Motor neuron (in vitro differentiated cells): ENCODE measurements around the gene MAN1A2. TPM values are rescaled to one million over a fixed set of nuclear protein-coding genes. Genes with fewer than 3 reads are reported as not detected.

Experiments used
- ATAC-seq, 8 experiments: fragments of 200-7000 bp; cut with Tn5 transposase; replicated peaks in 6 of 8; 2 replicates each; pipeline ENCODE4 v1.8.0; 2021; ENCODE audit warnings: mild to moderate bottlenecking in 8 of 8, moderate library complexity in 8 of 8
- H3K27ac ChIP-seq, 2 donors: fragments of 250-450 bp; sonication (Bioruptor Pico); 2 replicates each; pipeline ENCODE4 v1.9.0; 2021; ENCODE audit warnings: antibody characterized with exemption in 2 of 2, mild to moderate bottlenecking in 2 of 2, moderate library complexity in 1 of 2
- H3K4me1 ChIP-seq, 2 donors: fragments of 250-450 bp; sonication (Bioruptor Pico); replicated peaks in 1 of 2; 2 replicates each; pipeline ENCODE4 v1.6.1; 2021; ENCODE audit warnings: antibody characterized with exemption in 2 of 2, mild to moderate bottlenecking in 2 of 2, moderate library complexity in 1 of 2
- H3K4me3 ChIP-seq, 5 donors: fragments of 250-450 bp; sonication (Bioruptor Pico); 2 replicates each; pipeline ENCODE4 v1.9.0; 2021; ENCODE audit warnings: antibody characterized with exemption in 5 of 5, mild to moderate bottlenecking in 5 of 5, moderate library complexity in 4 of 5
- WGBS, 10 experiments: fragments of 450-650 bp; shearing (Covaris generic); methylation state at CpG; one replicate each; pipeline ENCODE4 v1.0.0; 2022; 5-methylcytosine and 5-hydroxymethylcytosine counted together
- in situ Hi-C, 9 experiments: fragments of 400-800 bp; cut with MboI; loops; one replicate each; pipeline ENCODE4 v1.15.0; 2021; ENCODE audit warnings: low sequenced_read_pairs in 9 of 9, low pct_unique_long_range_greater_than_20kb in 2 of 9; ENCODE audit not compliant: unreplicated experiment in 9 of 9
- total RNA-seq, 8 experiments: library from RNA; unstranded; fragments of 300-600 nt; gene quantifications; 2 replicates each; pipeline versions ENCODE4 v1.2.3 to v1.2.4, GENCODE V29; 2022

The MAN1A2 gene
- total RNA-seq, 8 experiments from 2014 or later = 33.3 to 57.9 (median 41.1) TPM

DNA sequence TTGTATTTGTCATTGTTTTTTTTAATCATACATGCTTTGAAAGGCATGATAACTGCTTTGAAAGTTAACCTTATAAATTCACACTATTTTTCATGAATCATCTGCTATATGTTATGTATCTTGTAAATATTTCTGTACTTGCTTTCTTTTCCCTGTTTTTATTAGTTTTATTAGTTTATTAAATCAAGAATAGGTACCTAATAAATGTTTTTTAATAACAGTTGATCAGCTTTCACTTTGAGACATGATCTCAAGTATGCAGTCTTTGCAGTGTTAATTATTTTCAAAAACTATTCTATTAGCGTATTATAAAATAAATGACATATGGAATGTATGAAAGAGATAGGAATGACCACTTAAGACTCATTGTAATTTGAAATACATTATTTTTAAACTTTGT, 127.8 kb downstream of the MAN1A2 start:
- 88 to 100% (median 100%) methylated on average over 1 of the region's 1 CpG; no CpG with 5 or more reads in 1 of the 10 experiments for WGBS, 10 experiments
- no peak for ATAC-seq
- Histone ChIP-seq H3K4me1 (no peaks in the 10 kb centered on the region), H3K27ac (no peak overlapping the region), H3K4me3 (no peak overlapping the region)
- in situ Hi-C loops = loop anchor here in 1 of 9 experiments (25.0 kb wide), 1 partner anchor 108 kb away; no protein-coding TSS in a partner anchor

DNA sequence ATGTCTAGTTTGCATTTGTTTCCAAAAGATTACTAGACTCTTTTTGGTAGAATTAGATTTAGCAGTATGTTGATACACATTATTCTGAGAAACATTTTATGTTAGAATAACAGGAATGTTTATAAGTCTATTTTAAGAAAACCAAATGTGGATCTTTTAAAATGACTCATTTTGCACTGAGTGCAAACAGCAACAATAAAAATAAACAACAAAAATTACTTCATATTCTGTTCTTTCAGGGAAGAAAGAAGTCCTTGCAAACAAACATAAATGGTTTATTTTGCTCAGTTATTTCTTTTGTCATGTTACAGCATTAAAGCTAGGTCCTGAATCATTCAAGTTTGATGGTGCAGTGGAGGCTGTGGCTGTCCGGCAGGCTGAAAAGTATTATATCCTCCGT, 131.8 kb downstream of the MAN1A2 start:
- ATAC-seq = no peak
- WGBS, 10 experiments = 85 to 100% (median 96%) methylated on average over 1 to 2 of the region's 2 CpGs
- no peaks in the 10 kb centered on the region for H3K4me1 ChIP-seq
- no peak overlapping the region for H3K27ac ChIP-seq
- H3K4me3 ChIP-seq = no peak overlapping the region
- in situ Hi-C loops = loop anchor here in 1 of 9 experiments (25.0 kb wide), 1 partner anchor 112 kb away; no protein-coding TSS in a partner anchor

DNA sequence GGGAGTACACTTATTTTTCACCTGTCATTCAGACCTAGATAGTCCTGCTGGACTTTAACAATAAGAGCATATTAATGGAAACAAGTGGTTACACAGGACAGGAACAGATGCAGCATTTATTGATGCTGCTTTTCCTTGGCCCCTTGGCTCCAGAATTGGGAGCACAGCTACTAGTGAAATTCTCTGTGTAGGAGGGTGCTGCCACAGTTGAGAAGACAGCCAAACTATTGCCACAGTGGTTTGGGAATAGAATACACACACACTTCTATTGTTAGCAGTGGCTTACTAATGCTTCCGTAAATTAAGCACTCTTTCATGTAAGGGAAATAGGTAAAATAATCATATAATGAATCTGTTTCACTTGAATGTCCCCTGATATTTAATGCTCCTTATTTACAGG, 133.3 kb downstream of the MAN1A2 start:
- WGBS, 10 experiments = 89 to 100% (median 100%) methylated on average over 1 of the region's 1 CpG; no CpG with 5 or more reads in 3 of the 10 experiments
- Histone ChIP-seq H3K4me1 (no peaks in the 10 kb centered on the region), H3K27ac (no peak overlapping the region), H3K4me3 (no peak overlapping the region)
- no peak for ATAC-seq
- in situ Hi-C loops = loop anchor here in 3 of 9 experiments (25.0 kb wide), 3 partner anchors 262 to 412 kb away; no protein-coding TSS in a partner anchor

DNA sequence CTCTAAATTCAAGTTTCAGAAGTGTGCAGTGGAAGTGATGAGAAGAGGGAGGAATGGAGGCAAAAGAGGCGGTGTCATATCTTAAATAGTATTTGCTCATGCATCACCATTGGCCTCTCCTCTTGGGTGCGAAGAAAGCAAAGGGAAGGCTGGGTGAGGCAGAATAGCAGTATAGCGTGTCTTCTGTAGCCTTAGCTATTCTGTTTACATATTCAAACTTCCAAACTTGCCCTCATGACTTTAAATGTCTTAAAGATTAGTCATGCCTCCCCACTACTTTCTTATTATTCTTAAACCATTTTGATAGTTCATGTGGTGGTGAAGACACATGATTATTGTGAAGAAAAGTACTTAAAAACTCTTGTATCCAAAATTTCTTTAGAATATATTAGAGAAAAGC, 134.0 kb downstream of the MAN1A2 start:
- H3K4me3 ChIP-seq = no peak overlapping the region
- no peak overlapping the region for H3K27ac ChIP-seq
- no peaks in the 10 kb centered on the region for H3K4me1 ChIP-seq
- peak in 3 of 8 experiments; percentile 27 to 100 (median 99) for ATAC-seq
- WGBS, 10 experiments = 91 to 100% (median 96%) methylated on average over 1 to 3 of the region's 3 CpGs; no CpG with 5 or more reads in 5 of the 10 experiments
- in situ Hi-C loops = loop anchor here in 3 of 9 experiments (25.0 kb wide), 3 partner anchors 261 to 411 kb away; no protein-coding TSS in a partner anchor

DNA sequence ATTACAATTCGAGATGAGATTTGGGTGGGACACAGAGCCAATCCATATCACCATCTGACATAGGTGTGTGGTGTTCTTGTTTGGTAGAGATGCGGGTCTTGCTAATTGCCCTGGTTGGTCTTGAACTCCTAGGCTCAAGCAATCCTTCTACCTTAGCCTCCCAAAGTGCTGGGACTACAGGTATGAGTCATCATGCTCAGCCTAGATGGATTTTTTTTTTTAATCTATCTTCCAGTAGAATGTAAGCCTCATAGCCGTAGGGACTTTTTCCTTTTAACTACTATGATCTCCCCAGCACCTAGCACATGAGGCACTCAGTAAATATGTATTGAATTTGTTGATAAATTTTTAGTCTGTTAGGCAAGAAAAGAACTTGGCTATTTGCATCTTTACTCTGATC, 144.0 kb downstream of the MAN1A2 start:
- Histone ChIP-seq H3K4me1 (no peaks in the 10 kb centered on the region), H3K27ac (no peak overlapping the region), H3K4me3 (no peak overlapping the region)
- 82 to 100% (median 100%) methylated on average over 1 to 3 of the region's 3 CpGs; no CpG with 5 or more reads in 2 of the 10 experiments for WGBS, 10 experiments
- ATAC-seq = no peak
- in situ Hi-C loops = loop anchor here in 3 of 9 experiments (25.0 kb wide), 3 partner anchors 251 to 401 kb away; no protein-coding TSS in a partner anchor

DNA sequence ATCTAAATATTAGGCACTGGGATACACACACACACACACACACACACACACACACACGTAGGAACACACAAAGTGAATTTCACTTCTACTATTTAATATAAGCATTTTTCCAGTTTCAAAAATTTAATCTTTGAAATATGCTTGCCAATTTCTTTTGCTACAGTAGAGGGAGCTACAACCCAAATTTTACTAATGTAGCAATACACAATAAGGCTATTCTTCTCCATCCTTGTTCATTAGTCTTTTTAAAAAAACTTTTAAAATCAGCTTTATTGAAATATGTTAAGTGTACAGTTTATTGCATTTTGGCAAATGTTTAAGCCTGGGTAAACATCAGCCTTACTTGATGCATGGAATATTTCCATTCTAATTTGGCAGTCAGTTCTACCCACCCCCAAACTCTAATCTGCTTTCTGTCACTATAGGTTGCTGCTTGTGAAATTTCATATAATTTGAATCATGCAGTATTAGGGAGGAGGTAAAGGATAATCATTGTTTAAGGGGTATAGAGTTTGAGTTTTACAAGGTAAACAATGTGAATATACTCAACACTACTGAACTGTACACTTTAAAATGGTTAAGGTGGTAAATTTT, 145.6 kb downstream of the MAN1A2 start:
- no peak overlapping the region for H3K4me3 ChIP-seq
- ATAC-seq = peak in 3 of 8 experiments; percentile 20 to 78 (median 33)
- H3K4me1 ChIP-seq = no peaks in the 10 kb centered on the region
- 0 to 50% (median 0%) methylated on average over 1 of the region's 1 CpG for WGBS, 10 experiments
- in situ Hi-C loops = loop anchor here in 3 of 9 experiments (25.0 kb wide), 3 partner anchors 249 to 399 kb away; no protein-coding TSS in a partner anchor
- H3K27ac ChIP-seq = no peak overlapping the region

DNA sequence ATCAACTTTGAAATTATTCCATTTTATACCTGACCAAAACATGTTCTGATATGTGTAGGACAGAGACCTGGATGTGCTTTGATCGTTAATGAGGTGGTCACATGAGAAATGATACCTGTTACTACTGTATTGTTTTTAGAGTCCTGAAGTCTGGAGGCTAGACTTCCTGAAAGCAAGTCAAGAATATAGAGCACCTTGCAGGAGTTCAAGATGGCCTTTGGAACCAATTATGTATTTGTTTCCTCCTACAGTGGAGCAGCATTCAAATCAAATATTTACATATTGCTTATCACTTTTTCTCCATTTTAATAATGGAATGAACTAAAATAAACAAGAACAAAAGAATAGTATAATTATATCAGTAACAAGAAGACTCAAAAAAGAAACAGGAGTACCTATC, 155.9 kb downstream of the MAN1A2 start:
- WGBS, 10 experiments = 70 to 100% (median 100%) methylated on average over 1 of the region's 1 CpG; no CpG with 5 or more reads in 2 of the 10 experiments
- in situ Hi-C loops = loop anchor here in 3 of 9 experiments (10.0 to 25.0 kb wide), 4 partner anchors 152 to 389 kb away; no protein-coding TSS in a partner anchor
- ATAC-seq = no peak
- Histone ChIP-seq H3K27ac (no peak overlapping the region), H3K4me3 (no peak overlapping the region), H3K4me1 (no peaks in the 10 kb centered on the region)

DNA sequence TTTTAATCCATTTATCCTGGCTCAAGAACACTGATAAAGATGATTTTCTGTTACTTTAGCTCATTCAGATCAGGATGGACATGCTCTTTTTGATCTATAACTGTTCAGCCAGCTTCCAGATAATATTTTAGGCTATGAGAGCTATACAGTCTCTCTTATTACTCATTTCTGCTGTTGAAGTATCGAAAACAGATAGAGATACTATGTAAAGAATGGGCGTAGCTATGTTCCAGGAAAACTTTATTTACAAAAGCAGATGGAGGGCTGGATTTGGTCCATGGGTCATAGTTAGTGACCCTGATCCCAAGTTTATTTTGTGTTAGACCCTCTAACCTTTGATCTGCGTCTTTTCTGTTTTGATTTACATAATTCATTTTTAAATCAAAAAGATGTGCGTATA, 159.8 kb downstream of the MAN1A2 start:
- ATAC-seq = no peak
- H3K4me1 ChIP-seq = no peaks in the 10 kb centered on the region
- no peak overlapping the region for H3K4me3 ChIP-seq
- in situ Hi-C loops = loop anchor here in 4 of 9 experiments (10.0 to 25.0 kb wide), 4 partner anchors 135 to 235 kb away; no protein-coding TSS in a partner anchor
- no peak overlapping the region for H3K27ac ChIP-seq
- 35 to 100% (median 91%) methylated on average over 1 to 4 of the region's 4 CpGs for WGBS, 10 experiments

DNA sequence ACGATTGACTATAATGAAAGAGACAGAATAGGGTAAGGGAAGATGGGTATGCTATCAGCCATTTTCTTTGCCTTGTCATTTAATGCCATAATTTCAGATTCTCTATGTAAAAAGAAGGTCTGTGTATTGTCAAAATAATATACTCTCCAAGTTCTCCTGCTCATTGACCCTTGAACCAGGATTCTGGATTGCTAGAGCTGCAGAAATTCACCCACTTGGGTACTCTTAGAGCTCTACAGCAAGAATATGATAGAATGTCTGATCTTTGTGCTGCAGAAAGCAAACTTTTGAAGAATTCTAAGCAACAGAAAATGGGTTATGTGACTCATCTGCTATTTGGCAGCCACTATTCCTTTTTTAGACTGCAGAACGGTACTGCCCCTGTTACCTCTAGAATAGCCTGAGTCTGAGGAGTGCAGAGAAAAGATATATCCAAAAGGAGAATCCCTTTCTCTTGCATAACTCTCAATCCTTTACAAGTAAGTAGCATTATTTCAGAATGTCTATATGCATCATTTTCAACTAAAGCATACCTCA, 160.4 kb downstream of the MAN1A2 start:
- ATAC-seq = peak in 2 of 8 experiments; percentile 23 to 46
- Histone ChIP-seq H3K4me1 (no peaks in the 10 kb centered on the region), H3K4me3 (no peak overlapping the region), H3K27ac (no peak overlapping the region)
- 33 to 100% (median 83%) methylated on average over 1 to 2 of the region's 2 CpGs for WGBS, 10 experiments
- in situ Hi-C loops = loop anchor here in 4 of 9 experiments (10.0 to 25.0 kb wide), 4 partner anchors 135 to 235 kb away; no protein-coding TSS in a partner anchor

DNA sequence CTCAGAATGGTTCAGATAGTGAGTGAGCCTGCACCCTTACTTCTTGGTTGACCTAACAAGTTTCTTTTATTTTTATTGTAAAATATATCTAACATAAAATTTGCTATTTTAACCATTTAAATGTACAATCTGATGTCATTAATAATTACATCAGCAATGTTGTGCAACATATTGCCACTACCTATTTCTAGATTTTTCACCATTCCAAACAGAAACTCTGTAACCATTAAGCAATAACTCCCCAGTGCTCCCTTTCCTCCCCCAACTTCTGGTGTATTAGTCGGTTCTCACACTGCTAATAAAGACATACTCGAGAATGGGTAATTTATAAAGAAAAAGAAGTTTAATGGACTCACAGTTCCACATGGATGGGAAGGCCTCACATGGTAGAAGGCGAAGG, 162.4 kb downstream of the MAN1A2 start:
- H3K27ac ChIP-seq = no peak overlapping the region
- H3K4me3 ChIP-seq = no peak overlapping the region
- no peaks in the 10 kb centered on the region for H3K4me1 ChIP-seq
- ATAC-seq = no peak
- in situ Hi-C loops = loop anchor here in 4 of 9 experiments (10.0 to 25.0 kb wide), 4 partner anchors 133 to 233 kb away; no protein-coding TSS in a partner anchor
- 82 to 100% (median 93%) methylated on average over 1 to 3 of the region's 3 CpGs for WGBS, 10 experiments

DNA sequence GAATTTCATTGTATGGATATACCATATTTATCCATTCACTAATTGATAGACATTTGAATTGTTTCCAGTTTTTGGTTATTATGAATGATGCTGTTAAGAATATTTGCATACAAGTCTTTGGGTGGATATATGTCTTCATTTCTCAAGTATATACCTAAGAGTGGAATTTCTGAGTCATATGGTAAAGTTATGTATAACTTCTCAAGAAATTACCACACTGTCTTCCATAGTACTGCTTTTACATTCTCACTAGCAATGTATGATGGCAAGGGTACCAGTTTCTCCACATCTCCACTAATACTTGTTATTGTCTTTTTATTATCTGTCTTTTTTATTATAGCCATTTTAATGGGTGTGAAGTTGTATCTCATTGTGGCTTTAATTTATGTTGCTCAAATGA, 164.0 kb downstream of the MAN1A2 start:
- peak in 1 of 8 experiments; percentile 34 for ATAC-seq
- no peak overlapping the region for H3K4me3 ChIP-seq
- H3K27ac ChIP-seq = no peak overlapping the region
- H3K4me1 ChIP-seq = no peaks in the 10 kb centered on the region
- in situ Hi-C loops = loop anchor here in 4 of 9 experiments (25.0 kb wide), 3 partner anchors 131 to 231 kb away; no protein-coding TSS in a partner anchor

DNA sequence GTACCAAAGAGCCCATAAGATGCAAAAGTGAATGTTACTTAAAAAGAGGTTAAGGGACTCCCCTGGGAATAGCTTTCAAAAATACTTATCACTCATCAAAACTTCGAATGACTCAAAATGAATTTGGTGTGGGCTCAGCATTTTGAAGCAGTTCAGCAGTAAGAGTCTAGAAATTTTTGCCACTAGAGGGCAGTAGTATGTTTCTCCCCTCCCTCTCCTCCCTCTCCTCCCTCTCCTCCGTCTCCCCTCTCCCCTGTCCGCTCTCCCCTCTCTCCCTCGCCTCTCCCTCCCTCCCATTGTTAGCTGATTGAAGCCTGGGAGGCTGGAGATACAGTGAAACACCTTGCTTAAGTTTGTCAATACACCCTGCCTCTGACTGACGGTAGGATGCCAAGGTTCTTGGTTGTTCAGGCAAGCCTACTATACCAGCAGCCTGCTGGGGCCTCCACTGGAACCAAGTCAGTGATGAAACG, 167.8 kb downstream of the MAN1A2 start:
- in situ Hi-C loops = loop anchor here in 4 of 9 experiments (25.0 kb wide), 3 partner anchors 127 to 227 kb away; no protein-coding TSS in a partner anchor

DNA sequence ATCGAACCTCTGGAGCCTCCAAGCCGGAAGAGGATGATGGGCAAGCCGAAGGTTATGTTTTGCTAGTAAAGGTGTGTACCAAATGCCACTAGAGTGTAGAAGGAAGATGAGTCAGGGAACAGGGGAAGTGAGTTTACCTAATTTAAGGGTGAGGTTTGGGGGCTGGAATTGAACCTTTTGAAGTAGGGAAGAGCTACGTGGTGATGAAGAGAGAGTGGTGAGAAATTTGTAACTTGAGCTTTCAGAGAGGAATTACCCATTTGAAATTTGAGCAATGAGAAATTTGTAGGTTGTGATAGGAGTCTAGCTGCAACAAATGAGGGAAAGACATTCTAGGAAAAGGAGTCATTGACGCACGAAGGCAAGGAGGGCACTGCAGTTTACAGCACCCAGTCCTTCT, 168.6 kb downstream of the MAN1A2 start:
- Histone ChIP-seq H3K27ac (no peak overlapping the region), H3K4me1 (no peaks in the 10 kb centered on the region), H3K4me3 (no peak overlapping the region)
- no peak for ATAC-seq
- WGBS, 10 experiments = 66 to 100% (median 93%) methylated on average over 3 to 6 of the region's 6 CpGs; no CpG with 5 or more reads in 1 of the 10 experiments
- in situ Hi-C loops = loop anchor here in 4 of 9 experiments (25.0 kb wide), 3 partner anchors 126 to 226 kb away; no protein-coding TSS in a partner anchor

More for the DNA sequence above, 167.8 kb downstream of the MAN1A2 start:
- no peak overlapping the region for H3K27ac ChIP-seq
- no peak overlapping the region for H3K4me3 ChIP-seq
- WGBS, 10 experiments = 0 to 59% (median 19%) methylated on average over 1 to 3 of the region's 6 CpGs; no CpG with 5 or more reads in 2 of the 10 experiments
- no peaks in the 10 kb centered on the region for H3K4me1 ChIP-seq
- ATAC-seq = peak; percentile 38 to 98 (median 72)
